NCI-H2196 treated with DMSO at 0.1 percent for 48 hours (cell line): ENCODE results near the gene SWI5.
"Not testable (repeated sequence)": the region's sequence is repeated elsewhere in the genome, so short reads cannot be mapped to it uniquely, and the experiment has no call there.

ENCODE experiments used
- DNase-seq: peaks from one replicate; lab custom pipeline; 2025; ENCODE audit not compliant: unreplicated experiment; lab: John Stamatoyannopoulos, UW

SWI5 gene

GRCh38 chr9:128276008-128276573 is at the start of gene SWI5:
Gene SWI5 (plus strand): TSS chr9:128276276.
- peak; percentile 99 for DNase-seq

GRCh38 chr9:128226412-128226801 is 49.7 kb upstream of the SWI5 start:
- no peak for DNase-seq

GRCh38 chr9:128230897-128231296 is 45.2 kb upstream of the SWI5 start:
- not testable (repeated sequence) for DNase-seq

DNA sequence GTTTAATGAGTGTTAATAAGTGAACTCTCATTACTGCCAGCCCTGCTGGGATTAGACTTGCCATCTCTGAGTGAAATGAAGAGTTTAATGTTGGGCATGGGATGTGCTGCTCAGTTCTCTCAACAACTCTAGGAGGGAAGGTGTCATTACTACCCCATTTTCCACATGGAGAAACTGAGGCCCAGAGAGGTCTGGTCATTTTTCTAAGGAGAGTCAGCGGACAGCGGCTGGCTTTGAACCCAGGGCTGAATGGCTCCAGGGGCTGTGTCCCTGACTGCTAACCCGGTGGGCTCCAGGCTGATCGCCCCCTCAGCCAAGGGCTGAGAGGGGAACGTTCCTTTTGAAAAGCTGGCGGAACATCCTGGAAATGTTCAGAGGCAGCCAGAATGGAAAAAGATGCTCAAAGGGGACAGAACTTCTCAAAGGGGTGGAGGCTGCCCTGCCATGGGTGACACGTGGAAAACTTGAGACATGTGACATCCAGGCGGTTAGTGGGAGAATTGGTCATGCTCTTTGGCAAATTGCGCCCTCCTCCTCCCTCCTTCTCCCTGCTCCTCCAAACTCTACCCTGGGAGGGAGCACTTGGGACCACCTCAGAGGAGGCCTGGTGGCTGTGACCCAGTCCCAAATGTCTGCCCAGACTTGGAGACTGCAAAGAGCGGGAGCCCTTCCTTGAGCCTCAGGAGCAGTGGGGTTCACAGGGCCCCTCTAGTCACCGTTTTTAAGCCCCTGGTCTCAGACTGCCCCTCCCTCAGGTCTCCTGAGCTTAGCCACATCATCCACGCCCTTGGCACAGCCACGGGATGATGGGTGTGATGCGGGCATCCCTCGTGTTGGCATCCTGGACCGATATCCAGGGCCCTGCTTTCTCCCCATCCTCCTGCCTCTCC is 44.2 kb upstream of the SWI5 start:
- no peak for DNase-seq

- no peak for DNase-seq
Observed at GRCh38 chr9:128232528-128233428, 43.3 kb upstream of the SWI5 start.

GRCh38 chr9:128233817-128234406 is 42.2 kb upstream of the SWI5 start:
- DNase-seq = no peak

DNA sequence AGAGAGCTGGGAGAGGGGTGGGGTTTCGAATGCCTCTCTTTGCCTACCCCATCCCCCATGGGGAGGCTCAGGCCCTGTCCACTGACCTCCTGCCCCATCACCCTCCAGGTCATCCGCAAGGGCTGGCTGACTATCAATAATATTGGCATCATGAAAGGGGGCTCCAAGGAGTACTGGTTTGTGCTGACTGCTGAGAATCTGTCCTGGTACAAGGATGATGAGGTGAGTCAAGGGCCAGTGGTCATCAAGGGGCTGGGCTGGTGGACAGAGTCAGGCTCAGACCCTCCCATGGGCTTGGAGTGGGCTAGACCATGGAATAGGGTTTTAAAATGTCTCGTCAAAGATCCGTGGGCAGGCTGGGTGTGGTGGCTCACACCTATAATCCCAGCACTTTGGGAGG is 34.0 kb upstream of the SWI5 start:
- DNase-seq = no peak

GRCh38 chr9:128242828-128243214 is 33.3 kb upstream of the SWI5 start:
- no peak for DNase-seq

DNA sequence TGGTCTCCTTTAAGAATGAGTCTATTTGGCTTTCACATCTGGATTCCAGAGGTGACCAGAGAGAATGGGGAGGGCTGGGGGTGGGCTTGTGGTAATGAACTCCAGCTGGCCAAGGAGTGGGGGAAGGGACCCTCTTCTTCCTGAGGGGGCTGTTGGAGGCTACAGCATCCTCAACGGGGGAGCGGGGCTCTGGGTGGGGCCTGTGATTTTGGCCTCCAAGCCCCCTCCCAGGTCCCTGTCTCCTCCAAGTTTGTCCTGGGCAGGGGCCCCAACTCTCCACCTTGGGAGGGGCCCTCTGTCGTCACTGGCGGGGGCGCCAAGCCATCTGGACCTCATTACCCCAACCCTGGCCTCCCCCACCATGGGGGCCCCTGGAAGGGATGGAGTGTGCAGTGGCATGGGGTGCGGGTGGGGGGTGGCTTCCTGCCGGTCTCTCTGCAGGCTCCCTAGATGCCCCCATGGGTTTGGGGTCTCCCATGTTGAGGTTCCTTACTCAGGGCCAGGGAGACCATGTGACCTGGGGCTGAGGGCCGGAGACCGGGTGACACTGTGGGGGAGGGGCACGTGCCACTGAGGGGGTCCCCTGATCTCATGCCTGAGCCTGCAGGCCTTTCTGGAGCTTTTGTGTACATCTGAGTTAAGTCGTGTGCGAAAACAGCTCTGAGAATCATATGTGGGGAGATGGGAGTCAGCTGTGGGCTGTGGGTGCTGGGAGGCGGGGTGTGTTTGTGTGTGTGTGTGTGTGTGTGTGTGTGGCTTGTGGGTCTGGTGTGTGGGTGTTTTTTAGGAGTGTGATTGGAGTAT is 32.7 kb upstream of the SWI5 start:
- no peak for DNase-seq

DNA sequence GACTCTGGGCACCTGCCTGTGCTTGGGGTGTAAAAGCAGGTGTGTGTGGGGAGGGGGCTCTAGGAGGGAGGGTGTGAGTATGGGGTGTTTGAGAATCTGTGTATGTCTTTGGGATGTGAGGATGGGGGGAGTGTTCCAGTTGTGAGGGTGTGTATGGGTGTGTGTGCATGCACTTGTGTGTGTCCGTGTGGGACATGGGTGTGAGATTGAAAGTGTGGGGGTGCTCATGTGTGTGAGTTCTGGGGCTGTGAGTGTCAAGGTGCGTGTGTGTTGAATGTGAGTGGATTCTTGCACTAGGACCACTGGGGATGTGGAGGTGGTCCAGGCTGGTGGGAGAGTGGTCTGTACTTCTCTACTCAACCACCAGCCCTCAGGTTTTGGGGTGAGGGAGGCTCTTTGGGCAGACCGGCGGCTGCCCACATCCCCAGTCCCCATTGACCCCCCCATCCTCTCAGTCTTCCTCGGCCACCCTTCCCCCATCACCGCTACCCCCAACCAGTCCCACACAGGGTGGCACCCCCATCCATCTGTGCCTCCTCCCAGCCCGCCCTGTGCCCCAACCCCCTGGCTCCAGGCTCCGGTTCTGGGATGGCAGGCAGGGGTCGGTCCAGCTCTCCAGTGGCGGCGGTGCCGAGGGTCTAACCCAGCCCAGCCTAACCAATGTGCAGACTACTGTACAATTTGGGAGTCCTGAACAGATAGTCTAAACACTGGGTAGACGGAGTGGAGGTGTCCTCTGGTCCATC is 31.8 kb upstream of the SWI5 start:
- no peak for DNase-seq

GRCh38 chr9:128244837-128245231 is 31.2 kb upstream of the SWI5 start:
- DNase-seq = no peak

DNA sequence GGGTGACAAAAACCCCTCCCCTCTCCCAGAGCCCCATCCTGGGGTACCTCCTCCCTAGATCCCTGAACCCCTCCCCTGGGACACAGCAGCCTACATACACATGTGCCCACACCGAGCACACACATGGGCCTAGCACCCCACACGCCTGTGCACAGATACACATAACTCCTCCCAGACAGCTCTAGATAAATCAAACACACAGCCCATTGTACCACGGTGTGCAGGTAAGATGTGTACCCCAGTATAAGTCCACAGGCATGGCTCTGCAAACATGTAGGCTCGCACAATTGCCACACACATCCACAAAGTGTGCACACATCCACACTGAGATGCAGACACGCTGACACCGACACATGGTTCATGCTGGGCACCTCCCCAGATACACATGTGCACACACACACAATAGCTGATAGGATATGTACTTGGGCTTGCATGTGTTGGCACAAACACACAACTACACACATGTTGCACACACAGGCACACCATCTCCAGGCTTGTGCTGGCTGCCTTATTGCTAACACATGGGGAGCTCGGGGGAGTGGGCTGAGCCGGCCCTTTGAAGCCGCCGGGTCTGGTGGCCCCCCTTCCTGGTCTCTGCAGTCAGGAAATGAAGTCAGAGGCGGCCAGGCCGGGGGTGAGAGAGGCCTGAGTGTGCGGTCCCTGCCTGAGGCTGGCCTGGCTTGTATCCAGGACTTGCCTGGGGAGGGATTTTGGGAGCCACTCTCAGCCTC is 30.5 kb upstream of the SWI5 start:
- DNase-seq = no peak

- DNase-seq = no peak
Observed at GRCh38 chr9:128246471-128246870, 29.6 kb upstream of the SWI5 start.

DNA sequence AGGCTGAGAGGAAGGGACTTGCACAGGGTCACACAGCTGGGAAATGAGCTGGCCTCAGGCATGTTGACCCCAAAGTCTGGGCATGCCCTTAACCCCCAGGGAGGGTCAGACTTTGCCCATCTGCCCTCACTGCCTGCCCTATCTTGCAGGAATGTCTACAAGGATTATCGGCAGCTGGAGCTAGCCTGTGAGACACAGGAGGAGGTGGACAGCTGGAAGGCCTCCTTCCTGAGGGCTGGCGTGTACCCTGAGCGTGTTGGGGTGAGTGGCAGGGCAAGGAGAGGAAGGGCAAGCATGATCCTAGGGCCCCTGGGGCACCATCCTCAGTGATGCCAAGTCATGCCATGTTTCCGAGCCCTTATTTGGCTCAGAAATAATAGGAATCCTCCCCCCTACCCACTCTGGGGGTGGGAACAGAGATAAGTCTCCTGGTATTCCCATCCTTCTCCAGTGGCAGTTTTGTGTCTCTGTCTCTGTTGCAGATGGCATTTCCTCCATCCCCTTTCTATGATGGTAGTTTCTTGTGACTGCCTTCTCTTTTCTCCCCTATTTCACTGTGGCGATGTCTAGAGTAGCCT is 28.8 kb upstream of the SWI5 start:
- DNase-seq = no peak

DNA sequence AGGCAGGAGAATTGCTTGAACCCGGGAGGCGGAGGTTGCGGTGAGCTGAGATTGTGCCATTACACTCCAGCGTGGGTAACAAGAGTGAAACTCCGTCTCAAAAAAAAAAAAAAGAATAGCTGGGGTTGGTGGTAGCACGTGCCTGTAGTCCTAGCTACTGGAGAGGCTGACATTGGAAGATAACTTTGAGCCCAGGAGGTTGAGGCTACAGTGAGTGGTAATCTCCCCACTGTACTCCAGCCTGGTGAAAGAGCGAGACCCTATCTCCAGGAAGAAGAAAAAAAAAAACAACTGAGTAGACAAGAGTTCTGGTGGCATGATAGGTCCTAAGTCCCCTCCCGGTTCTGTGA is 26.5 kb upstream of the SWI5 start:
- DNase-seq = no peak

GRCh38 chr9:128249908-128250838 is 25.9 kb upstream of the SWI5 start:
- peak; percentile 69 for DNase-seq

GRCh38 chr9:128250839-128251731 is 25.0 kb upstream of the SWI5 start:
- no peak for DNase-seq
